ENCODE measurements around the gene MAP2. TPM values are rescaled to one million over a fixed set of nuclear protein-coding genes. Genes with fewer than 3 reads are reported as not detected.

Gene MAP2
- total and polyA plus RNA-seq, 2 of the 13 experiments (the other 11 are each of a cell fraction or from before 2014, with no cell fraction given): 0.08 TPM; not detected in 1

DNA sequence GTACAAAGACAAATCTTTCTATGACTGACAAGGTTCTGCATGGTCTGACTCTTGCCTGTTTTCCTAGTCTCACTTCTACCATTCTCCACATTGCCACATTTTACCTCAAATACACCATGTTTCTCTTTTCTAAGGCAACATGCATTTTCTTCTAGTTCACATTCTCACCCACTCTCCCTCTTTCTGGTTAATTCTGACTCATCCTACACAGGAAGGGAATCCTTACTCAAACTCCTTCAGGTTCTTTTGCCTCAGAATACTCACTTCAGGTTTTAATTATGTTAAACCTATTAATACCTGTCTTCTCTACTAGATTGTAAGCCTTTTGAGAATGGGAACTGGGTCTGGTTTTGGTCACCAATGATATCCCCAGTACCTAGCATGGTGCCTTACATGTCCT is 47.2 kb downstream of the MAP2 start:
- DNase-seq (ENCODE audit: low spot score) (no peak), ATAC-seq (no peak), FAIRE-seq (no peak)
- no peak overlapping the region for H3K9ac ChIP-seq (ENCODE audit: insufficient read depth, low read depth, low read length)
- no peak for TF ChIP-seq ZNF570 (CRISPR knock-in tag; IDR thresholded peaks at IDR 0.05; ENCODE audit: borderline replicate concordance)
- no peak for TF ChIP-seq ZNF264 (CRISPR knock-in tag; IDR thresholded peaks at IDR 0.05)
- TF ChIP-seq ZNF7 (CRISPR knock-in tag; IDR thresholded peaks at IDR 0.05): no peak
- no peak for TF ChIP-seq HOXA9 (CRISPR knock-in tag; IDR thresholded peaks at IDR 0.05; ENCODE audit: borderline replicate concordance)
- no peak for TF ChIP-seq ZFP36L2 (CRISPR knock-in tag; IDR thresholded peaks at IDR 0.05)
- TF ChIP-seq SOX13 (IDR thresholded peaks at IDR 0.05): no peak
- TF ChIP-seq SOX13 (CRISPR knock-in tag; conservative IDR thresholded peaks at IDR 0.05 in 1 of 2, IDR thresholded peaks at IDR 0.05 in 1 of 2): no peak
- TF ChIP-seq, protein P1, sequence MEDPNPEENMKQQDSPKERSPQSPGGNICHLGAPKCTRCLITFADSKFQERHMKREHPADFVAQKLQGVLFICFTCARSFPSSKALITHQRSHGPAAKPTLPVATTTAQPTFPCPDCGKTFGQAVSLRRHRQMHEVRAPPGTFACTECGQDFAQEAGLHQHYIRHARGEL (CRISPR knock-in tag; IDR thresholded peaks at IDR 0.05): no peak
- TF ChIP-seq MLLT10 (CRISPR knock-in tag; IDR thresholded peaks at IDR 0.05): no peak
- no peak for TF ChIP-seq ZBTB38 (CRISPR knock-in tag; IDR thresholded peaks at IDR 0.05)
- TF ChIP-seq KMT2B (CRISPR knock-in tag; IDR thresholded peaks at IDR 0.05): no peak
- TF ChIP-seq RFXAP (CRISPR knock-in tag; IDR thresholded peaks at IDR 0.05; ENCODE audit: borderline replicate concordance): no peak
- TF ChIP-seq, protein P2, sequence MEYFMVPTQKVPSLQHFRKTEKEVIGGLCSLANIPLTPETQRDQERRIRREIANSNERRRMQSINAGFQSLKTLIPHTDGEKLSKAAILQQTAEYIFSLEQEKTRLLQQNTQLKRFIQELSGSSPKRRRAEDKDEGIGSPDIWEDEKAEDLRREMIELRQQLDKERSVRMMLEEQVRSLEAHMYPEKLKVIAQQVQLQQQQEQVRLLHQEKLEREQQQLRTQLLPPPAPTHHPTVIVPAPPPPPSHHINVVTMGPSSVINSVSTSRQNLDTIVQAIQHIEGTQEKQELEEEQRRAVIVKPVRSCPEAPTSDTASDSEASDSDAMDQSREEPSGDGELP (IDR thresholded peaks at IDR 0.05; ENCODE audit: borderline replicate concordance, low read depth): no peak
- no peak for TF ChIP-seq ZNF501 (CRISPR knock-in tag; IDR thresholded peaks at IDR 0.05)
- ChIA-PET POLR2A (no interaction called here), CTCF (ENCODE audit: low intra/inter-chr PET ratio, low total read pairs) (no interaction called here)
- in situ Hi-C loops (cut with HindIII; ENCODE audit: extremely low pct_ligation_motif_present, low pct_unique_long_range_greater_than_20kb): no loop called here
- no peaks in the 10 kb centered on the region for H3K27me3 ChIP-seq (ENCODE audit: control insufficient read depth in 1 of 2, insufficient read depth in 2 of 2, low read length in 2 of 2)
- no peaks in the 10 kb centered on the region for H3K4me1 ChIP-seq (ENCODE audit: insufficient read depth, low read length)
- no peak overlapping the region for H3K27ac ChIP-seq (ENCODE audit: extremely low read length, insufficient read depth, low read length)
- H3K4me3 ChIP-seq (replicated peaks in 1 of 3; ENCODE audit: insufficient read depth in 1 of 3, low read depth in 2 of 3, low read length in 3 of 3): no peak overlapping the region
- no peak overlapping the region for H3K4me2 ChIP-seq (ENCODE audit: low read depth, low read length)
- H3K9me3 ChIP-seq (ENCODE audit: low read length): no peaks in the 10 kb centered on the region
- H3K79me2 ChIP-seq (ENCODE audit: insufficient read depth, low read length): no peaks in the 10 kb centered on the region
- H2AFZ ChIP-seq (ENCODE audit: low read length): no peak overlapping the region
- intact Hi-C loops (cut with micrococcal nuclease; ENCODE audit: unreplicated experiment): no loop called here
- H3K36me3 ChIP-seq (replicated peaks in 1 of 2; ENCODE audit: control insufficient read depth in 1 of 2, insufficient read depth in 2 of 2, low read length in 2 of 2): no peaks in the 10 kb centered on the region
- no peaks in the 10 kb centered on the region for H4K20me1 ChIP-seq (ENCODE audit: insufficient read depth, low read length)
- BruUV-seq (replicated peaks): no TSS peak

All from HepG2 (cell line).